ENCODE data around the gene PIGK. TPM values are rescaled to one million over a fixed set of nuclear protein-coding genes. Genes with fewer than 3 reads are reported as not detected.

Gene PIGK
- total RNA-seq, 2 donors from 2014 or later, result 21.4 to 27.1 TPM

DNA sequence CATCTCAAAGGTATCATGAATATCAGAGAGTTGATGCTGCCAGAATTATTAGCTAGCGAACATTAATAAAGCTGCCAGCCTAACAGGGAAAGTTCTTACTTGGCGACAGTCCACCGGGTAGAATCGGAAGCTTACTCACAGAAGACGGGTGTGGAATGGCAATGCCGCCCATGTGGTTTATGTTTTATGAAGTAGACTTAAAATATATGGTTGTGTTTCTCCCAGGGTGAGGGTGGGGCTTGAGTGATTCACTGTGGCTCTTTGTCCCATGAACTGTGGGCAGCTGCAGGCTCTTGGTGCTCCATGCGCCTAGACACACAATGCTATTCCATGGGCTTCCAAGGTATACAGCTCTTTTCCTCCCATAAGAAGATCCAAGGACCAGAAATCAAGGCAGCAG is 162.7 kb downstream of the PIGK start:
- intact Hi-C loops (cut with DNase I), result no loop called here
- TF ChIP-seq, protein P1, sequence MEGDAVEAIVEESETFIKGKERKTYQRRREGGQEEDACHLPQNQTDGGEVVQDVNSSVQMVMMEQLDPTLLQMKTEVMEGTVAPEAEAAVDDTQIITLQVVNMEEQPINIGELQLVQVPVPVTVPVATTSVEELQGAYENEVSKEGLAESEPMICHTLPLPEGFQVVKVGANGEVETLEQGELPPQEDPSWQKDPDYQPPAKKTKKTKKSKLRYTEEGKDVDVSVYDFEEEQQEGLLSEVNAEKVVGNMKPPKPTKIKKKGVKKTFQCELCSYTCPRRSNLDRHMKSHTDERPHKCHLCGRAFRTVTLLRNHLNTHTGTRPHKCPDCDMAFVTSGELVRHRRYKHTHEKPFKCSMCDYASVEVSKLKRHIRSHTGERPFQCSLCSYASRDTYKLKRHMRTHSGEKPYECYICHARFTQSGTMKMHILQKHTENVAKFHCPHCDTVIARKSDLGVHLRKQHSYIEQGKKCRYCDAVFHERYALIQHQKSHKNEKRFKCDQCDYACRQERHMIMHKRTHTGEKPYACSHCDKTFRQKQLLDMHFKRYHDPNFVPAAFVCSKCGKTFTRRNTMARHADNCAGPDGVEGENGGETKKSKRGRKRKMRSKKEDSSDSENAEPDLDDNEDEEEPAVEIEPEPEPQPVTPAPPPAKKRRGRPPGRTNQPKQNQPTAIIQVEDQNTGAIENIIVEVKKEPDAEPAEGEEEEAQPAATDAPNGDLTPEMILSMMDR (IDR thresholded peaks at IDR 0.05), result no peak
- no peaks in the 10 kb centered on the region for H3K27me3 ChIP-seq
- no peaks in the 10 kb centered on the region for H3K4me1 ChIP-seq
- DNase-seq, result no peak
- H3K27ac ChIP-seq, result no peak overlapping the region
- no peak overlapping the region for H3K9ac ChIP-seq (ENCODE audit: low read depth in 2 of 2, low read length in 2 of 2)
- H3K4me3 ChIP-seq, result no peak overlapping the region
- no peaks in the 10 kb centered on the region for H3K36me3 ChIP-seq
- H3K9me3 ChIP-seq, result no peaks in the 10 kb centered on the region

- H3K9ac ChIP-seq (ENCODE audit: low read depth in 2 of 2, low read length in 2 of 2), result no peak overlapping the region
- no peaks in the 10 kb centered on the region for H3K4me1 ChIP-seq
- TF ChIP-seq, protein P1 (IDR thresholded peaks at IDR 0.05), result no peak
- H3K36me3 ChIP-seq, result no peaks in the 10 kb centered on the region
- intact Hi-C loops (cut with DNase I), result no loop called here
- H3K9me3 ChIP-seq, result no peaks in the 10 kb centered on the region
- H3K27ac ChIP-seq, result no peak overlapping the region
- H3K4me3 ChIP-seq, result no peak overlapping the region
- H3K27me3 ChIP-seq, result no peaks in the 10 kb centered on the region
- DNase-seq, result no peak
Observed at GRCh38 chr1:77051425-77051824, 167.8 kb downstream of the PIGK start.

DNA sequence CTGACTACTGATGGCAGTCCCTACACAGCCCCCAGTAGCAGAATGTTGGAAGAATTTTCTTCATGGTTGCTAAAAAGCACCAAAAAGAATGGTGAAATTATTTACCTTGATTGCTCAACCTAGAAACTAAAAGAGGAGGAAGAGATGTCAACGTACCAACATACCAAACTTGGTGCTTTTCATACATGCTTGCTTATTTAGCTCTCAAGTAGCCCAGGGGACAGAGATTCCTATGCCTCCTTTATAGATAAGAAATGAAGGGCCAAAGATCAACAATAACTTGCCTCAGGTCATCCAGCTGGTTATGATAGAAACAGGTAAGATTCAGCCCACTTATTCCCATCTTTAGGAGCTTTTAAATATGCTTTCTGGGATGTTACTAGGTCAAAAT is 170.6 kb downstream of the PIGK start:
- intact Hi-C loops (cut with DNase I), result no loop called here
- TF ChIP-seq, protein P1 (IDR thresholded peaks at IDR 0.05), result no peak
- DNase-seq, result no peak
- no peaks in the 10 kb centered on the region for H3K36me3 ChIP-seq
- H3K4me3 ChIP-seq, result no peak overlapping the region
- no peaks in the 10 kb centered on the region for H3K27me3 ChIP-seq
- no peak overlapping the region for H3K9ac ChIP-seq (ENCODE audit: low read depth in 2 of 2, low read length in 2 of 2)
- no peaks in the 10 kb centered on the region for H3K4me1 ChIP-seq
- no peaks in the 10 kb centered on the region for H3K9me3 ChIP-seq
- H3K27ac ChIP-seq, result no peak overlapping the region

GRCh38 chr1:77047978-77048614 is 171.1 kb downstream of the PIGK start:
- DNase-seq, result no peak
- Histone ChIP-seq H3K27me3 (no peaks in the 10 kb centered on the region), H3K27ac (no peak overlapping the region), H3K4me3 (no peak overlapping the region), H3K9ac (ENCODE audit: low read depth in 2 of 2, low read length in 2 of 2) (no peak overlapping the region), H3K4me1 (no peaks in the 10 kb centered on the region), H3K36me3 (no peaks in the 10 kb centered on the region), H3K9me3 (no peaks in the 10 kb centered on the region)
- TF ChIP-seq, protein P1 (IDR thresholded peaks at IDR 0.05), result no peak
- intact Hi-C loops (cut with DNase I), result no loop called here

GRCh38 chr1:77047575-77047974 is 171.7 kb downstream of the PIGK start:
- Histone ChIP-seq H3K4me3 (no peak overlapping the region), H3K4me1 (no peaks in the 10 kb centered on the region), H3K36me3 (no peaks in the 10 kb centered on the region), H3K27ac (no peak overlapping the region), H3K9ac (ENCODE audit: low read depth in 2 of 2, low read length in 2 of 2) (no peak overlapping the region), H3K9me3 (no peaks in the 10 kb centered on the region), H3K27me3 (no peaks in the 10 kb centered on the region)
- intact Hi-C loops (cut with DNase I), result no loop called here
- DNase-seq, result no peak
- TF ChIP-seq, protein P1 (IDR thresholded peaks at IDR 0.05), result no peak

All from colonic mucosa (tissue), 4 donors.